NCI-H510A (cell line): ENCODE results near the gene PRG3.

ENCODE experiments used
- DNase-seq: peaks from one replicate; lab custom pipeline; 2025; lab: John Stamatoyannopoulos, UW

PRG3 gene, protein sequence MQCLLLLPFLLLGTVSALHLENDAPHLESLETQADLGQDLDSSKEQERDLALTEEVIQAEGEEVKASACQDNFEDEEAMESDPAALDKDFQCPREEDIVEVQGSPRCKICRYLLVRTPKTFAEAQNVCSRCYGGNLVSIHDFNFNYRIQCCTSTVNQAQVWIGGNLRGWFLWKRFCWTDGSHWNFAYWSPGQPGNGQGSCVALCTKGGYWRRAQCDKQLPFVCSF

DNA sequence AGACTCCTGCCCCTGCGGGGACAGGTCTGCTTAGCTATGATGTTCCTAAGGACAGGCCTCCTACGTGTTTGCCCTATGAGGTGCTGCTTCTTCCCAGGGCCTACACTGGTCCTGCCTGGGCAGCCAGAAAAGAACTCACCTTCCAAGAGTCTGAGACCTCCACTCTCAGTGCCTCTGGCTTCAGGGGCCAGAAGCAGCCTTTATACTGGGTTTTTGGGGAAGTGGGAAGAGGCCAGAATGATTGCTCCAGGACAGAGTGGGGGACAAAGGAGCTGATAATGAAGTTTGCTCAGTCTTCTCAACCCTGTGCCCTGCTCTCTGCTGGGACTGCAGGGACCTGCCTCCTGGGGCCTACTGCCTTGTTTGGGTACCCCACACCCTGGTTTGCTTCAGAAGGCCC, at the start of gene PRG3:
PRG3 (minus strand) TSS at position 176 of the 400 bp plus-strand sequence. CDS start 442 bp downstream, outside the sequence.
- DNase-seq = no peak

DNA sequence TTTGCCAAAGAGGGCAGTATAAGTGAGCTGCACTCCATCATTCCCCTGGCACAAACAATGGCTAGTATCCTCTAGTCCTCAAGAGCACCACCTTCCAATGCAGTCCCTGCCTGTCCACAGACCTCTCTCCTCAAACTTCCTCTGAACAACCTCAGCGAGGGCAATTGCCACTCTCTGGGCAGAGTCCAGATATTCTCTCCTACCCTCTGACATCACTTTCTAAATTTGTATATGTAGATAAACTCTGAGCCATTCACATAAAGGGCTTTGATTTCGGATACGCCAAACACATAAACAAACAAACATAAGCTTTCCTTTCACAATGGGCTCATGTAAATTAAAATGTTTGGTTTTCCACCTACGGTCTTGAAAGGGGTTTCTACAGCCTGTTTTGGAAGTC, 49.0 kb upstream of the PRG3 start:
- DNase-seq = no peak

DNA sequence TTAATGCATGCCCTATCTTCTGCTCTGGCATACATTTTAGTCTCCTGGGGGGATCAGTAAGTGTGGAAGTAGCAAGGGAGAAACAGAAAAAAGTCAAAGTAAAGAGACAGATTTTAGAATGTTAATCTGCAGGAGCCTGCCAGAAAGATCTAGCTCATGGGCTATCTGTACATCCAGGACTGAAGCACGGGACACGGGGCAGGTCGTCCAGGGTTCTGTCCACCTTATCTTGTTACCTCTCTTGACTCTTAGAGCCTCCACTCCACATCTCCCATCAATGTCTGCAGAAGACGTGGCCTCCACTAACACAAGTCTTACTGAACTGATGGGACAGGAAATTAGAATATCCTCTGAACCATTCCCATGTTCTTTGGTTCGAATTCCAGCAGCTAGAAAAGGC, 47.7 kb upstream of the PRG3 start:
- no peak for DNase-seq

DNA sequence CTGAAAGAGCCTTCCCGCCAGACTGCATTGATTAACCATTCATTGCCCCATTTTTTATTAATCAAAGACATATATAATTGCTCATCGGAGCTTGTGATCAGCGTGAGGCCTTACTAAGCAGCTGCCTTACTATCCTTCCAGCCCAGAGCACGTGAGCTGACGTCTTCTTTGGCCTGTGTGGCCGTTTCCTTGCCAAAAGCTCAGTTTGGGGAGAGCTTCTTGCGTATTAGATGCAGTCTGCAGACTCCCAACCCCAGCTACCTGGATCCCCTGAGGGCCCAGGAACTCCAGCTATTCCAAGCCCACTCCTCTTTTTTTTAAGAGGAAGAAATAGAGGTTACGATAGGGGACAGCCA, 46.8 kb upstream of the PRG3 start:
- DNase-seq = no peak

DNA sequence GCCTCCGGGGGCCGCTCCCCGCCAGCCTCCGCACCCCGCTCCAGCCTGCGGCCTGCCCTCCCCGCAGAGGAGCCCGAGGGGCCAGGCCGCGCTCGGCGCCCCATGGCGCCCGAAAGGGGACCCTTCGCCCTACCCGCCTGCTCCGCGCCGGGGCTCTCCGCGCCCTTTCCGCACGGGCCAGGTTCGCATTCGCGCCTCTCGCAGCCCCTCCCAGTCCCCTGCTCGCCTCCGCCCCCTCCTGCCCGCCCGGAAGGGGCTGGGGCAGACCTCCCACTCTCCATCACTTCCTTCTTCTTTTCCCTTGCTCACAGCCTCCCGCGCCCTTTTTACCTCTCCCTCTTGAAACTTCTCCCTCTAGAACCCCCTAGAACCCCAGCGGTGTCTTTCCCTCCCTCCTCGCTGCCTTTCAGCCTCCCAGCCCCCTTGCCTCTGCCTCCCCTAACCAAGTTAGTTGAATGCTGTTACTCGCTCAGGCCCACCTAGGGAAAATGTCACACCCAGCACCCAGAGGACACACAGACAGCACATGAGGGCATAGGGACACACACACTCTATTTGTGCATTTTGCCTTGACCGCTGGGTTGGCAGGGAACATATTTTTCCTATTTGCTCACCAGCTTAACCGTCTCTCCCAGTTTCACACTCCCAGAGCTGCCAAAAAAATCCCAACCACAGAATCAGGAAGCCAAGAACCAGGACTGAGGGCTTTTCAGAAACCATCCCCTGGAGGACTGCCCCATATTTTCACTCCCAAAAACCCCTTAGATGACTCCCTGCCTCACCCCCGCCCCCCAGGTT, 46.2 kb upstream of the PRG3 start, which contains the start of gene SLC43A3:
SLC43A3 (minus strand) TSS at position 193 of the 798 bp plus-strand sequence. CDS start 949 bp downstream, outside the sequence.
- DNase-seq = no peak

DNA sequence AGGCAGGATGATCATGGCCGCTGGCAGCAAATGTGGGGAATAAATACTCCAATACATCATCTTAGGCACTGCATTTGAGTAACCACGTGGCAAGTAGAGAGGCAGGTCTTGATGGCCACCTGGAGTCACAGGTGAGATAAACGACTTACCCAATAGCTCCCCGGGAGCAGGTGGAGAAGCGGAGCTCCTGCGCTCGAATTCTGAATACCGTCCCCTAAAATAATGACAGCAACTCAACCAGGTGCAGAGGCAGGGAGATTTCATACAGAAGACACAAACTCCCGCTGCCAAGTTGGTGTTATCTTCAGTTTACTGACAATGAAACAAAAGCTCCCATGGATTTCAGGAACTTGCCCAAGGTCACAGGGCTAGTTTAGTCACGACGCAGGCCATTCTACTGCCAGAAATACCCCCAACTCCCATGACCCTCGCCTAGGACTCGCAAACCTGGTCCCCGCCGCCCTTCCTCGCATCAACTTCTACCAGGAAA, 45.5 kb upstream of the PRG3 start:
- peak; percentile 30 for DNase-seq

DNA sequence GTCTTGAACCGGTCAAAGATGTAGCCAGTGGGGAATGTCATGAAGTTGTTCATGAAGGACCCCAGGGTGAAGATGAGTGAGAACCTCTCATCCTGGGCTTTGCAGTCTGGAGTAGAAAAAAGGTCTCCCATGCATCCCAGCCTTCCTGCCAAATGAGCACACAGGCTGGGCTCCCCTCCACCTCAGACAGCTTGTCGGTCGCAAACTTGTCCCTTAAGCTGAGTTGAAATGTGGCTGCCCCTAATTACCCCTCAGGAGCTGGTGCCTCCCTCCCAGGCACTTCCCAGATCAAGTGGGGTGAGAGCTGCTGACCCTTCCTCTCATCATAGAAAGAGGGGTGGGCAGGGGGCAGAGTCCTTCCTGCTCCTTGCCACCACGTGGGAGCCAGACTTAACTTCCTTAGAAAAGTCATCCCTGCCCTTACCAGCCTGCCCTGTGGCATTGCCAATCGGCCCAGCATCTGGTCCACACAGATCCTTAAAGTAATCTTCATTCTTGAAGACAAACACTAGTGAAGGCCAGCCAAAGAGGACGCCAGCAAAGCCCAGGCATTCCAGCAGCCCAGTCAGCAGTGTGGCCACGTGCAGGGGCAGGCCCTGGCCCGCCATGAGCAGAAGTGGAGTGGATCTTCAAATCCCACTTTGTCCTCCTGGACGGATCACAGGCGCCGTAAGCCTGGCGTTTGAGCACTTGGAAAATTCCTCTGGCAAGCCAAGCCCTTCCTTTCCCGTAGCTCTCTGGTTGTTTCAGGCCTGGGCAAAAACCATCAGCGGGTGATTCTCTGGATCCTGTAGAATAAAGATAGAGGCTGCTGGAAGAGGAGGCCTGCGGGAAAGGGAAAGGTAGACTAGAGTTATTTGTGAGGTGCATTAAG, 44.9 kb upstream of the PRG3 start:
- DNase-seq = no peak

DNA sequence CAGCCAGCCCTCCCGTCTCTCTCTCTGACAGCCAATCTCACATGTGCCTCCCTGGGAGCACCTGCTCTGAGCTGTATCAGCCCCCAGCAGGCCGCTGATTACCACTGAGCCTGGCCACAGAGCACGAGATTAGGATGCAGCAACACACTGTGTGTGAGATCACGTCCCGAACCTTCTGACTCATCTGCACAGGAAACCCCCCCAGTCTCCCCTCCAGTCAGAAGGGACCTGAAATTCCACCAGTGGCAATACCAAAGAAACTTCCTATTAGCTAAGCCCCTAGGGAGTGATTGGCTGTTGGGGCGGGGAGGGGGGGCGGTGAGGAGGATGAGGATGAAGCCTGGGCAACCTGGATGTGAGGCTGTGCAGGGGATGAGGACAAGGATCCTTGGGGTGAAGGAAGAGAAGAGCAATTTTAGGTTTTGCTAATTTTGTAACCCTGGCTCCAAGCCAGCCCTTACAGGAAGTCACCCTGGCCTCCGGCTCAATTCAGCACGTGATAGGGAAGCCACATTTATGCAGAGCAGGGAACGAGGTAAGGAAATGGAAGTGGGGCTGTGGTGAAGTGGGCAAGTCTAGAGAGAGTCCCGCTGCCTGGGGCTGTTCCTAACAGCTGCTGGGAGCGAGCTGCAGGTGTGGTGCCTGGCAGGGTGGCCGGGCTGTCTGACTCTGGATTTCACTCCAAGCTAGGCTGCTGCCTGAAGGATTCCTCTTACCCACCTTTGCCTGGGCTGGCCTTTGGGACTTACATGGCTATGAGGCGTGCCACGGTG, 44.0 kb upstream of the PRG3 start:
- peak; percentile 29 for DNase-seq

DNA sequence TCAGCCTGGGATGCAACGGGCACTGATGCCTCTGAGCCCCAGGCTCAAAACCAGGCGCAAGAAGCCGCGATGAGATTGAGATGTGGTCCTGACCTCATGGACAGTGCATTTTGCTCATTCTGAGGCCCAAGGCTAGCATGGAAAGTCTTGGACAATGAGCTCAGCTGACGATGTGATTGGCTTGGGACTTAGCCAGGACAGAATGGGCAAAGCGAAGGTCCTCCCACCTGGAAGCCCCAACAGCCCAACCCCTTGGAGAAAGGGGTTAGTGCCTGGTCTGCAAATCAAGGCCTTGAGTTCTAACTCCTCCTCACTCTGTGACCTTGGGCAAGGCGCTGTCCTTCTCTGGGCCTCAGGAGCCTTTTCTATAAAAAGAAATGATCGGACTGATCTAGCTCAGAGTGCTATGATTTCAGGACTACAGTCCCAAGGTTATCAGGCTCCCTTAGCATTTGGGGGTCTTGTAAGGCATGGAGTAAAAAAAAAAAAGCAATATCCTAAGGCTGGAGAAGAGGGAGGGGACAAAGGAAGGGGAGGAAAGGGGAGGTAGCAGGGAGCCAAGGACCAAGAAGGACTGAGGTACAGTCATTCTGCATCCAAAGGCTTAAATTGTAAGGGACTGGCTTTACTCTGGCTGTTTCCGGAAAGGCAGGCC, 43.3 kb upstream of the PRG3 start:
- DNase-seq = no peak

DNA sequence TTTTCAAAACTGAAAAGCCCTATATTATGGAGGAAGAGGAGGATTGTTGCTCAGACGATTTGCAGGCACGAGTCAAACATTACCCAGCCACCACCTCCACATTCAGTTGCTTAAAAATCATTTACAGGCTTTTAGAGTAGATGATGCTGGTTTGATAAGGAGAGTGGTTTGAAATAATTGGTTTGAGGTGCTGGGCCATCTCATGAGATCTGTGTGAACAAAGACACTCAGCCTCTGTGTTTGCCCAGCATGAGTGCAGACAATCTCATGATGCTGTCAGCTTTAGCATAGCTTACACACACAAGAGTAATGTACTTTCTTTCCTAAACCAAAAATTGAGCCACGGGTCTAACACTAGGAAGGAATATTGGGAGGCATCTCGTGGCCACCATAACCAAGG, 41.7 kb upstream of the PRG3 start:
- DNase-seq = no peak

DNA sequence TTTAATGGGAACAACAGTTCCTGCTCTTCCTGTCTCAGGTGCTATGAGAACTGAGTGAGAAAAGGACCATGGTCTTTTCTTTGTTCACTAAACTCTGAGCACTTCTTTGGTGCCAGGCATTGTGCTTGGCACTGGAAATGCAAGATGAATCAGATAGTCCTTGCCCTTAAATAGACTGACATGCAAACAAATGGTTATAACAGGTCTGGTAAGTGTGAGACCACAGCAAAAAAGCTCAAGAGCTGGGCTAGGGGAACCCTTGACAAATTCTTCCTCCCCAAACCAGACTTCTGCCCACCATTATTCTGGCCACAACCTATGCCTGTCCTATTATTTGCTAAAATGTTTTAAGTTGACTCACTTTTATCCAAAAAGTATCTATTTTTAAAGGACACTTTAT, 40.9 kb upstream of the PRG3 start:
- no peak for DNase-seq

DNA sequence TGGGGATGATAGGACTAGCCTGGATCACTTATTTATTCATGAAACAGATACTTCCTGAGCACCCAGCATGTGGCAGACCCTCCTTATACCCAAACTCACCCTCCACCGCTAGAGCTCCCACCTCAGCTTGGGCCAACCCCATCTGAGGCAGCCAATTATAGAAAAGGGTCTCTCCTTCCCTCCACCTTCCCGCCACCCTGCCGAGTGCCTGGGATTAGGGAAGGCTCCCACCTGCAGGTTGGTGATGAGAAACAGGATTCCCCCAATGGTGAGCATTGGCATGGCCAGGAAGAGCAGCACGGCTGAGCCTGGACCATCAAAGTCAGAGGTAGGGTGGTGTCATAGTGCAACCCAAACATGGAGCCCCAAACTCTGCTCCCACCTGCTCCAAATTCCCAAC, 40.1 kb upstream of the PRG3 start:
- no peak for DNase-seq

DNA sequence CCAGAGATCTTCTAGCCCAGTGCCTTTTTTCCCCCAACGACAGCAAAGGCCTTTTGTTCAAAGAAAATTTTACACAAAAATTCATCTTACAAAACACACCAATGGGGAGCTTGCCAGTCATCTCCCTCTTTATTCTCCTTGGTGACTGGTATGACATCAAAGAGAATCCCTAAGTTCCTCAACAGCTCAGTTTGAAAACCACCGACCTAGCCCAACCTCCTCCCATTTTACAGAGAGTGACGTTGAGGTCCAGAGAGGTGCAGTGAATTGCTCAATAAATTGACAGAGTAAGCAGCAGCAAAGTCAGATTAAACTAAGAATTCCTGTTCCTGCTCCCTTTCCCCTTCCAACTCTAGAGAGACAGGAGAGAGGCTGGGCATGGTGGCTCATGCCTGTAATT, 38.2 kb upstream of the PRG3 start:
- DNase-seq = no peak

DNA sequence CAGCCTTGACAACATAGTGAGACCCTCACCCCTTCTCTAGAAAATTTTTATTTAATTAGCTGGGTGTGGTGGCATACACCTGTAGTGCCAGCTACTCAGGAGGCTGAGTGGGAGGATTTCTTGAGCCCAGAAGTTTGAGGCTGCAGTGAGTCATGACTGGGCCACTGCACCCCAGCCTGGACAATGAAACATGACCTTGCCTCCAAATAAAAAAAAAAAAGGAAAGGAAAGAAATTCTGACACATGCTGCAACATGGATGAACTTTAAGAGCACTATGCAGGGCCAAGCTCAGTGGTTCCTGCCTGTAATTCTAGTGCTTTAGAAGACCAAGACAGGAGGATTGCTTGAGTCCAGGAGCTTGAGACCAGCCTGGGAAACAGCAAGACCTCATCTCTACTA, 37.2 kb upstream of the PRG3 start:
- DNase-seq = no peak

DNA sequence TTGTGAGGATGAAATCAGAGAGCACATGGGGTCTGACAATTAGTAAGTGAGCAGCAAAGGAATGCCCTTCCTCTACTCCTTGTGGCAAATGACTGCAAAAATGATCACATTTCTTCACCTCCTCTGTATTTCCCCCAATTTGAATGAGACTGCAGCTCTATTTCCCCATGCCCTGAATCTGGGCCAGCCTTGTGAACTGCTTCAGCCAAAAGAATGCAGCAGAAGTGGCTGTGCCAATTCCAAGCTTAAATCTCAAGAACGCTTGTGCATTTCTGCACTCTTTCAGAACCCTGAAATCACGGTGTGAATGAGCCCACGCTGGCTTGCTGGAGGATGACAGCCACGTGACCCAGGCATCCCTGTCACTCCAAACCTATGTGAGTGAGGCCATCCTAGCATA, 36.1 kb upstream of the PRG3 start:
- DNase-seq = no peak

DNA sequence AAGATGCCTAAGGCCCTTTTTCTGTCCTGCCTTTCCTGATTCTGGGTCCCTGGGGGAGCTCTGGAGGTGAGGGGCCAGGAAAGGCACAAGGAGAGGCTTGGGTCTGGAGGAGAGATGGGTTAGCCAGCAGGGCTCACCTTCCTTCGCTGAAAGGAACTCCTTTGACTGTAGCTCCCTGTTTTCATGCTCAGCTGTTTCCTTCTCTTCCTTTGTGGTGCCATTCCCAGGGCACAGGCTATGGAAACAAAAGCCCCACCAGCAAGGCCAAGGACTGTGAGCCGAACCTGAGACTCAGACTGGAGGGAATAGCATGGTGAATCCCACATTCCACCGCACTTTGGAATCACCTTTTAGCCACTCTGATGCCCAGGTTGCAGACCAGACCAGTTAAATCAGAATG, 35.5 kb upstream of the PRG3 start:
- DNase-seq = no peak

DNA sequence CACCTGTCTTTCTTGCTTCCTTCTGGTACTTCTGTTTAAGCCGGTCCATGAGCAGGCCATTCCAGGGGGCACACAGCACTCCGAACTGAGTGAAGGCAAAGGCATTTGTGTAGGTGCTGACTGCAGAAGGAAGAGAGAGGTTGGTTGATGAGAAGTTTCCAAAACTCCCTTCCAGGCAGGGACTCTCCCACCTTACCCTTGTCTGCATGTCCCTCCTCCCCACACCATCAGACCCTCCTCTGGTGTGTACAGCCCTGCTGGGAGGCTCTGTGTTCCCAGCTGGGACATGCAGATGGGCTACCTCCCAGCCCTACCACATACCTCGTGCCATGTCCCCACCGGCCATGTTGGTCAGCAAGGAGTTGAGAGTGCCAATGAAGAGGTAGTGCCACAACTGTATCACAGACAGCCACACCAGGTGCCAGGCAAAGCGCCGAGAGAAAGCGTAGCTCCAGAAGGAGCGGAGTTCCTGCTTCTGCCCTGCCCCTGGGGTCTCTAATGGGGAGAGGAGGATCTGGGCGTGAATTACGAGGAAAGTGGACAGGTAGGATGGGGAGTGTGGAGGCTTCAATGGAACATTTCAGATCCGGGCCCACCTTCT, 33.8 kb upstream of the PRG3 start:
- DNase-seq = no peak

DNA sequence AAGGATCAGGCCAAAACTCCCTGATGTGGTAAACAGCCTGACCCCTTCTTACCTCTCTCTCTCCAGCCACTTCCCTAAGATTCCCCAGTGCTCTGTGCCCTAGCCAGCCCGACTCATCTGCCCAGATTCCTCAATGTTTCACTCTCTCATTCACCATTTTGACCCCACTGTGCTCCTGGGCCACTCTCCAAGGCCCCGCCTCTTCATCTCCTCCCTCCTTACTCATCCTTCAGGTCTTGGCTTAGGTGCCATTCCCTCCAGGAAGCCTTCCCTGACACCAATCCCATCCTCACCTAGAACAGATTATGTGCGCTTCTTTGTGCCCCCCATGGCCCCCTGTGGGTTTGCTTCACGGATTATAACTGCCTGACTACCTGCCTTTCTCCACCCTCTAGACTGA, 32.7 kb upstream of the PRG3 start:
- no peak for DNase-seq

DNA sequence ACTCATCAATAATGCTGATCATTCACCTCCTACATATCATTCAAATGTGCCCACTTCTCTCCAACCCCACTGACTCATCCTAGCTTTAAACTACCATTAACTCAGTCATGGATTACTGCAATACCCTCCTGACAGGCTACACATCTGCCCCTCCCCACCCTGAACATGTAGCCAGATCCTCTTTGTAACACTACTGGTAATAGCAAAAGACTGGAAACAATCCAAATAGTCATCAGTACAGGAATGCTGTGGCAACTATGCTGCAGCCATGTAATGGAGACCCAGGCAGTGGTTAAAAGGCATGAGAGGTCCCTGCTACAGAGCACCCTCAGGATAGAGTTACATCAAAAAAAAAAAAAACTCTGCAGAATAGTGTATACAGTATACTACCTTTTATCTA, 29.3 kb upstream of the PRG3 start:
- no peak for DNase-seq

DNA sequence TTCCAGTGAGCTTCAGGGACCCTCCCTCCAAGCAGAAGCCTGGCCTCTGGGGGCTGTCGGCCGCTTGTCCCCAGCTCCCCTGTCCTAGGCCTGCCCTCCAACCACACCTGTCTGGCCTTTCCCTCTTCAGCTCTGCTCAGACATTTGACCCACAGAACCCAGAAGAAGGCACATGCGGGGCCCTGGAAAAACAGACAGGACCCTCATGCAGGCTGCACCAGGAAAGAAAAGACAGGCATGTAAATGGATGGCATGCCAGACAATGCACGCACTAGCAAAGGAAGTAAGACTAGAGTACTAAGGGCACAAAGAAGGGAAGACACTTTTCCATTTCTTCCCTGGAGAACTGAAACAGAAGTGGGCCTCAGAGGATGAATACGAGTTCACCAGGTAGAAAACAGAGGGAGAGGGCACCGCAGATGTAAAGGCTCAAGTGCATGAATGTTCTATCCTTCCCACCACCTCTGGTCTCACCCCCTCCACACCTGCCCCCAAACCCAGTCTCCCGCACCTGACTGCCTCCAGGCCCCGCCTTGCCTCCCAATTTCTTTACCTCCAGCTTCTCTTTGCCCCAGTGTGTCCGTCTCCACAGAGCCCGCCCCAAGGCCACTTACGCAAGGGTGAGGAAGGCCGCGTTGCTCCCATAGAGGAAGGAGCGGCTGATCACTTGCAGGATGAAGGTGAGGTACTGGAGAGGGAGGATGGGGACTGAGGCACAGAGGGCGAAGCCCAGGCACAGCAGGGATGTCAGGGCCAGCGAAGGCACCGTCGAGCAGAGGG, 28.6 kb upstream of the PRG3 start:
- DNase-seq = no peak
